Daoy (cell line): ENCODE results near the gene UVRAG. TPM values are rescaled to one million over a fixed set of nuclear protein-coding genes. Genes with fewer than 3 reads are reported as not detected.
"Not testable (repeated sequence)": the region's sequence is repeated elsewhere in the genome, so short reads cannot be mapped to it uniquely, and the experiment has no call there.

Source experiments
- DNase-seq: peaks from one replicate; pipeline ENCODE4 v3.0.0-alpha.2; 2015; ENCODE audit warnings: low read depth
- total RNA-seq: library from RNA; depleted of rRNA; stranded (reverse); fragments of >200 nt; shearing (Covaris generic); gene quantifications from 2 replicates; pipeline ENCODE4 v1.2.3, GENCODE V29; 2014

Gene UVRAG
- total RNA-seq, 1 experiment from 2014 or later: 9.9 TPM

DNA sequence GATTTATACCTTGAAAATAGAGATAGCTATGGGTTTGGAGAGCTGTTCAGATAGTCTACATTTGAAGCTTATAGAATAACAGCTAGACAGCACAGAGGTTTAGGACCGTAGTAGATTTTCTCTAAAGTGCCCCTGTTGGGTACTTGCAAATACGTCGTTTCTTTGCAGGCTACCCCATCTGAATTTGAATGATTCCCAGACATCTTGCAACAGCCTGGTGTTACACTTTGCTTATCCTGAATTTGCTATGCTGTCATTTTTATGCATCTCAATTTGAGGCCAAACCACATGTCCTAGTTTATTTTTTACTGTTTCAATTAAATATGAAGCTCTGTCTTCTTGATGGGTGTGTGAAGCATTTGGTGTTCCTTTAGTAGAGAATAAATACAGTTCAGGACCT, 249.2 kb downstream of the UVRAG start:
- DNase-seq: no peak

DNA sequence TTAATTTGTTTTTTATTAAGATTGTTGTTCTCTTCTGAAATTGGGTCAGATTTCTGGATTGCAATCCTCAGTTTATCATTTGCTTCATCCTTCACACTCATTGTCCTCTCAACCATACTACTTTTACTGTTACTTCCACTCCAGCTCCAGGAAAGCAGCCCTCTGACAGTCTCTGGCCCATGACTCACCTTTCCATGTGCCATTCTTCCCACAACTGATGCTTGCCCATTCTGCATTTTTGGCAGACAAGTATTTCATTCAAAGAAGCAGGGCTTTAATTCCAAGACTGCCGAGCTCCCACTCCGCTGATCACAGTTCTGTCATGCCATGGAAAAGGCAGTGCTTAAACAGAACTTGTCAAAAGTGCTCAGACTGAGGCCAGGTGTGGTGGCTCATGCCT, 252.1 kb downstream of the UVRAG start:
- no peak for DNase-seq

DNA sequence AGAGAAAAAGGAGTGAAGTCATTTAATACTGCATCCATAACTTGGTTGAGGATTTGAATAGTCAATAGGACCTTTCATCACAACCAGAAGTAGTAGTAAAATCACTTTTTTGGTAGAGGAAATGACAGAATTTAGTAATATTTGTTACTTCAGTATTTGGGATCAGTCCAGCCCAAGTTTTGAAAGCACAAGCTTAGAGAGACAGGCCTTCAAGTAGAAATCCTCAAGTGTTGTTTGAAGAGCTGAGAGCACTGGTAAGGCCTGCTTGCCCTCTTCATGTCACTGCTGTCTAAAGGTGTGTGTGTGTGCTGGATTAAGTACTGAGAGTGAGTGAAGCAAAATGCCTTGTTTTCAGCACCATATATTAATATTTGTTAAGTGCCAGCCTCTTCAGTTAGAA, 254.0 kb downstream of the UVRAG start:
- DNase-seq: no peak

DNA sequence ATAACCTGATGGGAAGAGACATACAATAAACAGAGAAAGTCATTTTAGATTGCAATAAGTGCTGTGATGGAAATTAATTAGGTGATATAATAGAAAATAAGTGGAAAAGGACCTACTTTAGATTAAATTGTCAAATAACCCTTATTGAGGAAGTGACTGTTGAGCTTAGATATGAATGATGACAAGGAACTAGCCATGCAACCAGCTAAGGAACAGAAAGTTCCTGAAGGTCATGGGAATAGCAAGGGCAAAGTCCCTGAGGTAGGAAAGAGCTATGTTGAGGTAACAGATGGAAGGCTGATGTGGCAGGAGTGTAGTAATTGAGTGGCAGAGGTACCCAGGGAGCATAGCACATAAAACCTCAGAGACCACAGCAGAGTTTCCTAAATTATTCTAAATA, 256.1 kb downstream of the UVRAG start:
- no peak for DNase-seq

DNA sequence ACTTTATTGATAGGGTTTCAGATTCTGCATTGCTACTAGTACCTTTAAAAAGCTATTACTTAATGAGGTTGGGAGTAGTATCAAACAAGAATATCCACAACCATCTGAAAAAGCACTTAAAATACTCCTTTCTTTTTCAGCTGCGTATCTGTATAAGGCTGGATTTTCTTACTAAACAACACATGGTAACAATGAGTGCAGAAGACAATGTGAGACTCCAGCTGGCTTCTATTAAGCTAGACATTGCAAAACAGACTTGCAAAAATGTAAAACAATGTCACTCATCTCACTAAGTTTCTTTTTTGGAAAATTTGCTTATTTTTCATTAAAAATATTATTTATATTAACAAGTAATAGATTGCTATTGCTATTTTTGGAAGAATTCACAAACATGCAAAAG, 258.7 kb downstream of the UVRAG start:
- DNase-seq: no peak

DNA sequence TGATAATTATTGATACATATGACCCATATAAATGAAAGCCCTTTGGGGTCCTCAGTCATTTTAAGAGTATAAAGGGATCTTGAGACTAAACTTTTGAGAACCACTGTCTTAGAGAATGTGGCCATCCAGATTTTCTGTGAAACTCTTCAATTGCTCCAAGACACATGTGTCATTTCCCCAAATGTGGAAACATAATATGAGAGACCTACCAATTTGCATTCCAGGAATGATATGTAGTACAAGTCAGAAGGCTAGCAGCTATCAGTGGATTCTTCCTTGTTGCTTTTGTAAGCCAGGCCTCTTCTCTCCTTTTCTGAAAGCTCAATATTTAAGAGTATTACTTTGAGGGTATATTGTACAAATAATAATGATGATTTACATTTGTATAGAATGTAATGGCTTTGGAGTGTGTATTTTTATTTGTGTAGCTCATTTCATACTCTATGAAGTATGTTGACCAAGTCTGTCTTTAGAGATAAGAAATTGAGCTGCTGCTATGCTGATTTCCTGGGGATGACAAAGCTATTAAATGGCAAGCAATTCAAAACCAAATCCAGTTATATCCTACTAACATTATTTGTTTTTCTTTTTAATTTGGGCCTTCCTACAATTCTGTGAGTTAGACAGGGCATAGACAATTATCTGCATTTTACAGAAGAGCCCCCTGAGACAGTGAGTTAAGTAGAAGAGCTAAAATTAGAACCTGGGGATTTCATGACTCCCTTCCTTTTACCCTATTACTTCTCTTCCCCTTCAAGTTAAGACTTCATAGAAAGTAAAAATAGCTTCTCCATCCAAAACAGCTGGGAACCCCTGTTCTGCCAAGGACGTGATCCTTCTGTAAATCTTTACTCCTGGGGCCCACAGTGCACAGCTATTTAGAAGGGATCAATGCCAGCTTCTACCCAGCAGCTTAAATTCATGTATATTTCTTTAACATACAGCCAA, 259.4 kb downstream of the UVRAG start:
- peak; percentile 13 for DNase-seq

DNA sequence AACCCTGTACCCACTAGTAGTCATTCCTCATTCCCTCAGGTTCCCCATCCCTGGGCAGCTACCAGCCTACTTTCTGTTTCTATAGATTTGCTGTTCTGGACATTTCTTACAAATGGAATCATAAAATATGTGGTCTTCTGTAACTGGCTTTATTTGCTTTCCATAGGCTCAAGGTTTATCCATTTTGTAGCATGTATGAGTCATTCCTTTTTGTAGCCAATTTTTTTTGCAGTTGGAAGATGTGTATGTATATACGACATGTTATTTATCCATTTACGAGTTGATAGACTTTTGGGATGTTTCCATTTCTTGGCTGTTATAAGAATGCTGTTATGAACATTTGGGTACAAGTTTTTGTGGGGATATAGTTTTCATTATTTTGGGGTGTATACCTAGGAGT, 260.7 kb downstream of the UVRAG start:
- DNase-seq: no peak

DNA sequence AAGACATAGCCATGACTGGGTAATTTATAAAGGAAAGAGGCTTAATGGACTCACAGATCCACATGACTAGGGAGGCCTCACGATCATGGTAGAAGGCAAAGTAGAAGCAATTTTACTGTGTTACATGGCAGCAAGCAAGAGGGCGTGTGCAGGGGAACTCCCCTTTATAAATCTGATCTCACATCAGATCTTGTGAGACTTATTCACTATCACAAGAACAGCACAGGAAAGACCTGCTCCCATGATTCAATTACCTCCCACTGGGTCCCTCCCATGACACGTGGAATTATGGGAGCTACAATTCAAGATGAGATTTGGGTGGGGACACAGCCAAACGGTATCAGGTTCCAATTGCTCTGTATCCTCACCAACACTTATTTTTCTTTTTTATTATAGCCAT, 261.2 kb downstream of the UVRAG start:
- DNase-seq: not testable (repeated sequence)

DNA sequence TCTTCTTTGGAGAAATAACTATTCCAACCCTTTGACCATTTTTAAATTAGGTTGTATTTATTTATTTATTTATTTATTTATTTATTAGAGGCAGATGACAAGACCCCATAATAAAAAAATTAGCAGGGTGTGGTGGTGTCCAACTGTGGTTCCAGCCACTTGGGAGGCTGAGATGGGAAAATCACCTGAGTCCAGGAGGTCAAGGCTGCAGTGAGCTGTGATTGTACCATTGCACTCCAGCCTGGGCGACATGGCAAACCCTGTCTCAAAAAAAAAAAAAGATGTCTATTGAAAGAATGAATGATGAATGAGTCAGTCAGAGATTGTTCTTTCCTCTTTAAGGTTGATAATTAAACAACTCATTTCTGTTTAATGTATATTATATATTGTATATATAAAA, 261.7 kb downstream of the UVRAG start:
- no peak for DNase-seq

DNA sequence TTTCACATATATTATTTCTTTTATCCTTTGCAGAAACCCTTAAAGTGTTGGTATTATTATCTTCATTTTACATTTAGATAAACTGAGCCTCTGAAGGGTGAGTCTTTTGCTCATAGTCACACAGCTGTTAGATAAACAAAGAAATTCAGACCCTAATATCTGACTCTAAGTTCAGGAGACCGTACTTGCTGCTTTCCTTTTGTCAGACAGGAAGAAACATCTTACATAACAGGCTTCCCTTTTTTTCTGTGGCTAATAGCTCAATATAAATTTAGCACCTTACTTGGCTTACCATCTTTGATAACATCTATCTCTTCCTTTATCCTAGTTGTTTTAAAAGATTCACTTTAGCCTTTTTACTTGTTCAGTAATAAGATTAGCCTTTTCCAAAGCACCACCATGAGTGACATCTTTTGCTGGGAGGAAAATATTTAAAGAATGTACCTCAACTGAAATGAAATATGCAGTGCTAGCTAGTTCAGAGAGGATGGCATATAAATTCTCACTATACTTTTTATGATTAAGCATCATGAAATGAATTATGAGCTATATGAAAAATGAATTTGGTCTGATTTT, 262.7 kb downstream of the UVRAG start:
- no peak for DNase-seq

DNA sequence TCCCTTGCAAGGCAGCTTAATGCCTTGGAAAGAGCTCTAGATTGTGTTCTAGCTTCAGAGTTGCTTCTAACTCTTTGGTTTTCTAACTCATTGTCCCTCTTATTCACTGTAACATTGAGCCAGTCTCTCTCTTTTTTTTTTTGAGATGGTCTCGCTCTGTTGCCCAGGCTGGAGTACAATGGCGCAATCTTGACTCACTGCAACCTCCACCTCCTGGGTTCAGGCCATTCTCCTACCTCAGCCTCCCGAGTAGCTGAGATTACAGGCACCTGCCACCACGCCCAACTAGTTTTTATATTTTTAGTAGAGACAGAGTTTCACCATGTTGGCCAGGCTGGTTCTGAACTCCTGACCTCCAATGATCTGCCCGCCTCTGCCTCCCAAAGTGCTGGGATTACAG, 266.1 kb downstream of the UVRAG start:
- not testable (repeated sequence) for DNase-seq

DNA sequence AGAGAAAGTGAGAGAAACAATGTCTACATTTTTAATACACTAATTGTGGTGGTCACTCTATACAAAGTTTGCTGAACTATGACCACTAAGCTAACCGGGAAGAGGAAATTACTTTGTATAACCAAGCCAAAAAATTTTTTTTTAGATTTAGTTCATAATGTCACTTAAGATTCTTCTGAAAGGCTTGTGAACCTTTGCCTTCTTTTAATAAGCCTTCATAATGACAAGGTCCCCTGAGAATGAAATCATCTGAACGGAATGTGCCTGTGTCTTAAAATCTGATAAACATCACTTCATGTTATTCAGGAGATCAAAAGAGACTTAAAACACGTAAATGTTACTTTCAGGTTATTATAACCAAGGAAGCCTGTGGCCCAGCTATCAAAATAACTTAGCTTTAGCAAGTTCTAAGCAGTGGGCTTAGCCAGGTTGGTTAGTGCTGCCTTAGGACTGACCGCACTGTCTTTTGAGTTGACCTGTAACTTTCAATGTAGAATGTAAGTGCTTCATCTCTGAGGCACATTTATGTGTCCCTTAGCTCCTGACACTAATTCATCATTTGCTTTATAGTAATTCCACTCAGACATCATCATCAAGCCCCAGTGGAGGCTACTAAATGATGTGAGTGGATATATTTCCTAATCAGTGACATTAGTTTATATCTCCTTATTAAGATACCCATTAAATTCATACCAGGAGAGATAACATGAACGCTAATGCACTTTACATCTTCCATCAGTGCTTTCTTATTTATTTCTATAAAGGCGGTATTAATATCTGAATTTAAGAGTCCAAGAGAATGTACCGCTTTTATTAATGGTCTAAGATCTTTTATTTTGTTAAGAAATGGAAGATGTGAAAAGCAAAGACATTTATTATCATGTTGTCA, 268.8 kb downstream of the UVRAG start:
- peak; percentile 6 for DNase-seq

DNA sequence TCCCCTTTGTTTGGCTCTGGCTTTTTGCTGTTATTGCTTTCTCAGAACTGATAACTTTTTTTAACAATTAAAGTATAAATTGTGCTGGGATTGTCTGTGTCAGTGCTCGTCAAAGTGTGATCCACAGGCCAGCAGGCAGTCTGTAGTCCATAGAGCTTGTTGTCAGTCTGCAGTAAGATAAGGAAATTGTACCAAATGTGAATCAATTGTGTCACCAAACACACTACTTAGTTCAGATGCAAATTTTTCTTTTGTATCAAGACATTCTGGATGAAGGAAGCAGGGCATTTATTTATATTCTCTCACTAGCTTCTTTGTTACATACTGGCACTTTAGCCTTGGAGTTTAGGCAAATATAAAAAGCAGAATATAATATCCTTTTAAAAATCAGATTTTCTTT, 270.3 kb downstream of the UVRAG start:
- DNase-seq: no peak

DNA sequence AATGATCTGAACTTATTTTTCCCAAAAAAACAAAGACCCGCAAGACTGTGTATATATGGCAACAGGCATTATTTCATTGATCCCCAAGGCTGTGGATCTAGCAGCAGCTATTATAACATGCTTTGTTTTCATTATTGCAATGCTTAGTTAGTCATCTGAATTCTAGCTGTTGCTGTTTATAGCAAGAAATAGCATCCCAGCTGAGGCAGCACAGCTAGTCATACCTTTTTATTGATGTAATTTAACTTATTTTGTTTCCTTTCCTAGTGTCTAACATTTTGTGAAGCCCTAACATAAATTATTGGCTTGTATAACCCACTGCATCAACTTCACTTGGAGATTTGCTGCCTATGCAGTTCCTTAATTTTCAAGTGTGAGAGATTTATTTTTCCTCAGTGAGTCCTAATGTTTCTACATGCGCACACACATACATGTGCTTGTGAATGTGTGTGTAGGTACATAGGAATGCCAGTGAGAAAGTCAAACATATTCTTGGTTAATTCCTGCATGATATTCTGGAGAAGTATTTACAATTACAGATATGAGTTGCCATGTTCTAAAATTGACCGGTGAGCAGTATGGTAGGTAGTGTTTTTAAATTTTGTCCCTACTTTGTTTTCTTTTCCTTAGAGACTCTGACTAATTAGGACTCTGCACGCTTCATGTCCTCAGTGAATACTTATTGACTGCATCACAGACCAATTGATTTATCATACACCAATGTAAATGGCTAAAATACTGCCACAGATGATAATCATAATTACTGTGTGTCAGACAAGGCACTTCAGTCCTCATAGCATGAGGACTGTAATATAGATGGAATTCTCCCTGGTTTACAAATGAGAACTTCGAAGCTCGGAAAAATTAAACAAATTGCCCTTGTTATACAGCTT, 272.0 kb downstream of the UVRAG start:
- no peak for DNase-seq

DNA sequence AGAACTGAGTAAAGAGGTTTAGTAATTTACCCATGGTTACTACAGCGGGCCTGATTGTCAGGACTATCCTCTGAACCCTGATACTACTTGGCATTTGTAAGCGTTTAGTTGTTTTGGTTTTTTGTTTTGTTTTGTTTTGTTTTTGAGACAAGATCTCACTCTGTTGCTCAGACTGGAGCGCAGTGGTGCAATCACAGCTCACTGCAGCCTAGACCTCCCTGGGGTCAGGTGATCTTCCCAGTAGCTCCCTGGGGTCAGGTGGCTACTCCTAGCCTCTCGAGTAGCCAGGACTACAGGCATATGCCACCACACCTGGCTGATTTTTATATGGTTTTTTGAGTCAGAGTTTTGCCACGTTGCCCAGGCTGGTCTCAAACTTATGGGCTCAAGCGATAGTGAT, 272.7 kb downstream of the UVRAG start:
- no peak for DNase-seq

DNA sequence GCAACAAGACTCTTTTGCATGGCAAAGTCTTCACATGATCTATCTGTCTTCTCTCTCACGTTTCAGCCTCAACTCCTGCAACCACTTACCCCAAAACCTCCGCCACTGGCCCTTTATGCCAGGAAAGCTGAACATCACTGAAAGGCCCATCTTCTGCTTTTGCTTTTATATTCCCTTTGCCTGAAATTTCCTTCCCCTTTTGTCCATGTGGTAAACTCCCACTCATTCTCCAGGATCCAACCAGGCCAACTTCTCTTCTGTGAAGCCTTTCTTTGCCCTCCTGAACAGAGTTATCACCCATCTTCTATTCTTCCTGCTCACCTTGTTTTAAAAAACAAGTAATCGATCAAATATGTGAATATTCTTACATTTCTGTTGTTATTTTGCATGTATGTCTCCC, 273.5 kb downstream of the UVRAG start:
- no peak for DNase-seq

DNA sequence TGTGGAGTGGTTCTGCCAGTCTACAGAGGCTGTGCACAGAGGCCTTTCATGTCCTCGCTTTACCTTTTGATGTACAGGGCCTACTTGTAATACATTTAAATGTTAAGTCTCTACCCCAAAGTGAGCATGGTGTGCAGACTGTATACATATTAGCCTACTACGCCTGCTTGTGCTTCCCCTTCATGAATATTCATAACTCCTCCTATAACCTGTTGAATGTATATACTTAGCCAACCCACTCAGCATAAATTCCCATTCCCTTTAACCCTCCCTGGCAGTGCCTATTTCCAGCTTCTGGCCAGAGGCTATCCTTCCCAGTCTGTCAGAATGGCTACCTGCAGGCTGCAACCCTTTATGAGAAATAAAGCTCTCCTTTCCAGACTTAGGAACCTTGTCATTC, 275.2 kb downstream of the UVRAG start:
- DNase-seq: no peak

DNA sequence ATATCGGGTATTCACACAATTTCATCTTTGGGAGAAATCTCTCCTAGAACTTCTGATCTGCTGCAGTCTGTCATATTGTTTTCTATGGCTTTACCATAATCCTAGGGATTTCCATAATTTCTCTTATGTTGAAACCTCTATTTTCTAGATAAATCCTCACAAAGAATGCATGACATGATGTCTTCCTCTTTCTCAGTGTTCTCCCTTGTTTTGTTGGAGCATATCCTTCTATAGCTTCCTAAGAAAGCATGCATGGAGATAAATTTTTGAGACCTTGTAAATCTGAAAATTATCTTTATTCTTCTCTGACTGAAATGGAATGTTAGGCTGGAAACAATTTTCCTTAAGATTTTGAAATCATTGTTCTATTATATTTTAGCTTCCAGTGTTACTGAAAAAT, 275.8 kb downstream of the UVRAG start:
- DNase-seq: no peak

DNA sequence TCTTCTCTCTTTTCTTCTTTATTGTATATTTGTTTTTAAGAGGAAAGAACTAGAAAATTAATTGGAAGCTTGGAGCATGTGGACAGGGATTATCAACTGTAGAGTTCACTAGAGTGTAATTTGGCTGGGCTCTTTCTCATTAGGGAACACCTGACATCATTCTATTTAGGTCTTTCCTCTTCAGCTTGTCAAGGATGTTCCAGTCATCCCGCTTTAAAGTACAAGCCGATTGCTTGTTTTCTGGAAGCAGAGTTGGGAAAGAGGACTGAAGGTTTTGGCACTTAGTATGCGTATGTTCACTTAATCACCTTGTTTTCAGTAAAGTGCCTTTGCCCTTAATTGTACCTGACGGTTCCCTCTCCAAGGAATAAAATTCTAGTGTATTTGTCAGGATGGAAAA, 279.7 kb downstream of the UVRAG start:
- no peak for DNase-seq

DNA sequence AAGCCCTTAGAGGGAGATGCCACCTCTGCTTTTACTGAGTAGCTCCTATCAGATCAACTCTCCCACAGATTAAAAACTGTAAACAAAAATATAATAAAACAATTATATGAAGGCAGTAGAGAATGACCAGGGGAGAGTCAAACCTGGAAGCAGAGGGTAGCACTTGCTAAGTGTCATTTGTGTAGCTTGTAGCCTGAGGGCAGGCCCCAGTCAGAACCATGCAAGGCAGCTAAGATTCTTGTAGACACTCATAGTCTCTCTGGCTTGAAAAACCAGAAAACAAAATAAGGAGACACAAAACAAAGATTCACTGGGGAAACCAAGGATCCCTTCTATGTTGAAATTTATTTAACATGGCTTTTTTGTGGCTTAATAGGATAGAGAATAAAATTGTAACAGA, 280.9 kb downstream of the UVRAG start:
- DNase-seq: no peak

DNA sequence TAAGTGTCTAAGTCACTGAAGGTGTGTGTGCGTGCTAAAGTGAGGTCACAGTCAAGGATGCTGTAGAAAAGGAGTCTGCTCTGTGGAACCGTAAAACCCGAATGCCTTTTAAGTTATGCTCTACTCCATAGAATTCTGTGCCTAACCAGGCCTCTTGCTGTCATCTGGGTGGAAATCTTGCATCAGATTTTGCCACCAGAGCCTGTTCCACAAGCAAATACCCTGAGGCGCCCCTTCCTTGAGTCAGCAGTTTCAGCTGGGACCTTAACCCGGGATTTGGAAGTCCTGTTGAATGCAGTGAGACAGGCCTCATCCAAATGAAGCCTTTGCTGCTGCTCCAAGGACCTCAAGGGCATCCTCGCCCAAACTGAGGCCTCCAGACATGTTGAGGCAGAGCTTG, 281.5 kb downstream of the UVRAG start:
- DNase-seq: no peak
